Uterus (tissue), 2 donors: ENCODE measurements around the gene RBM5.

ENCODE experiments used
- CTCF ChIP-seq, 4 experiments: fragments of 200-600 bp in 2 of 4; fragments of 450-650 bp in 2 of 4; sonication (generic) in 2 of 4; IDR thresholded peaks; one replicate each; pipeline ENCODE4 v1.5.1; 2016 to 2019; ENCODE audit warnings: antibody characterized with exemption in 4 of 4, mild to moderate bottlenecking in 2 of 4, moderate library complexity in 1 of 4
- POLR2A ChIP-seq, 2 donors: fragments of 450-650 bp; IDR thresholded peaks; one replicate each; pipeline ENCODE4 v1.6.1; 2016; ENCODE audit warnings: antibody characterized with exemption in 2 of 2, mild to moderate bottlenecking in 1 of 2, moderate library complexity in 1 of 2

- TF ChIP-seq CTCF (IDR thresholded peaks at IDR 0.05) (no peak), POLR2A (IDR thresholded peaks at IDR 0.05) (no peak)
These were observed 68.1 kb downstream of the RBM5 start for GRCh38 chr3:50156549-50157493.
